HG03039 (cell line): ENCODE measurements around the gene MBOAT7.
"Not testable (repeated sequence)": the region's sequence is repeated elsewhere in the genome, so short reads cannot be mapped to it uniquely, and the experiment has no call there.

ENCODE experiments used
- ATAC-seq: cut with Tn5 transposase; IDR thresholded peaks from one replicate; pipeline ENCODE4 v1.9.1; 2021; ENCODE audit warnings: mild to moderate bottlenecking, moderate library complexity; ENCODE audit not compliant: unreplicated experiment

The MBOAT7 gene

DNA sequence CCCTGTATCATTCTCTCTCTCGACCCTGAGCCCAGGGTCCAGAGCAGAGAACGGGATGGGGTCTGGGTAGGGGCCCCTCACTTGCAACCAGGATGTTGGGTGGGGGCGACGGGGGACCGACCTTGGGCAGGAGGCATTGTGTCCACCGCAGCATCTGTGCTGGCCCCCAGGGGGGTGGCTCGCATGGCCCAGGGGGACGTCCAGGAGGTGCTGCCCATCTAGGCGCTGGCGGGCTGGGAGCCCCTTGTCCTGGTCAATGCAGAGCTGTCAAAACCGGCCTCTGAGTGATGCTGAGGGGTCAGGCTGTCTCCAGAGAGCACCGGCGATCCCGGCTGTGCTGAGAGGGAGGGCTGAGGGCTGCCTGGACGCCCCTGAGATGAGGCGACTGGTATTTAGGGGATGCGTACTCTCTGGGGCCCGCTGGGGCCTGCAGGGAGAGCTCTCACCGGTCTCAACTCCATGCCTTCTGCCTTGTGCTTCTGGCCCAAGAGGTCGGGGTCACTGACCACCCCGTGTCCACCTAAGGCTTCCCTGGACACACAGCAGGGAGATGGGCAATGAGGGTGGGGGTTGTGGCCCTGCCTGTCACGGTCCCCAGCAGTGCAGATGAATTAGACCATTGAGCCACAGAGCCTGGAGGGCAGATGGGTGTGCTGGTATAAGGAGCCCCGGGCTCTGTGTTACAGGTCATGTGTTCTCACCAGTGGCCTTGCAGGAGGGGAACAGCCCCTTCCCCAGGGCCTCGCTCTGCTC lies 19.9 kb upstream of the MBOAT7 start:
- no peak for ATAC-seq

DNA sequence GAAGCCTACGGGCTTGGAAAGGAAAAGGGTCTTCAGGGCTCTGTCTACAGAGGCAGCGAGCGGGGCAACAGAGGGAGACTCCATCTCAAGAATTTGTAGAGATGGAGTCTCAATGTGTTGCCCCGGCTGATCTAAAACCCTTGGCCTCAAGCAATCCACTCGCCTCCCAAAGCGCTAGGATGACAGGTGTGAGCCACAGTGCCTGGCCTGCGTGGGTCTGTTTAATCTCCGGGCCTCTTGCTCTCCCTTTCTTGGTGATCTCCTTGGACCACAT lies 19.3 kb upstream of the MBOAT7 start:
- ATAC-seq, result no peak

DNA sequence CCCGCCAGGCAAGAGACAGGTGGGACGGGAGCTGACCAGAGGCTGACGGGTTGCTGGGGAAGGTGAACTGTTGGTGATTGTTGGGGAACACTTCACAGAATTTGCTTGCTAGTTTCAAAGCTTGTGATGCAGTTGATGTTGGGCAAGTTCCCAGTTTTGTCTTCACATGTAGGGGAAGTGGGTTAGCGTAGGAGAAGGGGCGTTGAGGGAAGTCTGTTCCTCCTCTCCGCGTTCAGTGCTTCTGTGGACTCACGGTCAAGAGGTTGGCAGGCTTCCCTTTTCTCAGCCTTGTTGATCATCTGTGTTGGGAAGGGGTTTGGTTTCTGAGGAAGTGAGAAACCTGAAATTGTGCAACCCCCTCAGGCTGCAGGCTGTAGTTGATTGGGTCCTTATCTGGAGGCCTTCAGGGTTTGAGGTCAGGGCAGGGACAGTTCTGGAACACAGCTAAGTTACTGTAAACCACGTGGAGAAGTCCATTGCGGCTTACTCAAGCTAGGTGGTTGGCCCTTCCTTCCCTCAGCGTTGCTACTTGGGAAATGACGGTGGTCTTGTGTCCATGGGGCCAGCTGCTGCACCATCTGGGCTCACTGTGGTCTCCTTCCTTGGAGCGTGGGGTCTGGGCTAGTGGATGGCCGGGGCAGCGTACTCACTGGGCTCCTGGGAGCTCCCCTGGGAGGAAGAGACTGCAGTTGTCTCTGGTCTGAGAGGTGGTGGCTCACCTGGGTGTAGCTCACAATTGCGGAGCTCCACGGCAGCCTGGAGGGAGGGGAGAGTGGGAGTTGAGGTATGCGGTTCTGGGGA lies 18.8 kb upstream of the MBOAT7 start:
- no peak for ATAC-seq

DNA sequence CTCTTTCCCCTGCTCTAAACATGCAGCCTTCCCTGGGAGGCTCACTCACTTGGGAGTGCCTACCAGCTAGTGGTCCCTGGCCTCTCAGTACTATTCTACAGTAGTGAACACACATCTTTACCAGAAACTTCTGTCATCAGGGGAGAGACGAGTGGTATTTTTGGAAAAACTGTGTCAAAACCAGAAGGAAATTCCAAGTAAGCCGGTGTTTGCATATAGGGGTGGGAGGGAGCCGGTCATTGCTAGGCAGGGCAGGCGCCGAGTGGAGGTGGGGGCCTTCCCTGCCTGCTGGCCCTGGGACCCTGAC lies 18.2 kb upstream of the MBOAT7 start:
- ATAC-seq, result no peak

DNA sequence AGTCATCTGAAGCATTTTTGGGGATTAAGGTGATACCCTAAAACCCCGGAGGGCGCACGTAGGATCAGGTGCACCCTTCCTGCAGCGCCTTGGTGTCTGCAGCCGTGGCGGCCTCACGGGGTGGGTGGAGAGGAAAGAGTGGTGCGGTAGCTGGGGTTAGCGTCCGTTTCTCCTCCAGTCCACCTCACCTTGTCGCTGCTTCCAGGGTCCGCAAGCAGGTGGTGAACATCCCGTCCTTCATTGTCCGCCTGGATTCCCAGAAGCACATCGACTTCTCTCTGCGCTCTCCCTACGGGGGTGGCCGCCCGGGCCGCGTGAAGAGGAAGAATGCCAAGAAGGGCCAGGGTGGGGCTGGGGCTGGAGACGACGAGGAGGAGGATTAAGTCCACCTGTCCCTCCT lies 17.8 kb upstream of the MBOAT7 start:
- not testable (repeated sequence) for ATAC-seq

DNA sequence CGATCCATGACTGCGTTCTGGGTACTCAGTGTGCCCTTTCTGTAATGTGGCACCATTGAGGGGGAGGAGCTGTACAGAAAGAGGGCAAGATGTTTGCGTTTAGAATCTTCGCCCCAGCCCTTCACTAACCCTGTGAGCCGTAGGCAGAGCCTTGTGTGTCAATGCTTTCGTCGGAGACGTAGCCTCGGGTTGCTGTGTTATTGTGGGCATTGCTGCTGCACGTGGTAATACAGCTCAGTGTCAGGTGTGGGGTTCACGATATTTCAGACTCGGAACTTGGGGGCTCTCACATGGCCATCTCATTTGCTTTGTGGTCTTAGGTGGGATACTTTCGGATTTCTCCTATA lies 17.4 kb upstream of the MBOAT7 start:
- ATAC-seq, result no peak

DNA sequence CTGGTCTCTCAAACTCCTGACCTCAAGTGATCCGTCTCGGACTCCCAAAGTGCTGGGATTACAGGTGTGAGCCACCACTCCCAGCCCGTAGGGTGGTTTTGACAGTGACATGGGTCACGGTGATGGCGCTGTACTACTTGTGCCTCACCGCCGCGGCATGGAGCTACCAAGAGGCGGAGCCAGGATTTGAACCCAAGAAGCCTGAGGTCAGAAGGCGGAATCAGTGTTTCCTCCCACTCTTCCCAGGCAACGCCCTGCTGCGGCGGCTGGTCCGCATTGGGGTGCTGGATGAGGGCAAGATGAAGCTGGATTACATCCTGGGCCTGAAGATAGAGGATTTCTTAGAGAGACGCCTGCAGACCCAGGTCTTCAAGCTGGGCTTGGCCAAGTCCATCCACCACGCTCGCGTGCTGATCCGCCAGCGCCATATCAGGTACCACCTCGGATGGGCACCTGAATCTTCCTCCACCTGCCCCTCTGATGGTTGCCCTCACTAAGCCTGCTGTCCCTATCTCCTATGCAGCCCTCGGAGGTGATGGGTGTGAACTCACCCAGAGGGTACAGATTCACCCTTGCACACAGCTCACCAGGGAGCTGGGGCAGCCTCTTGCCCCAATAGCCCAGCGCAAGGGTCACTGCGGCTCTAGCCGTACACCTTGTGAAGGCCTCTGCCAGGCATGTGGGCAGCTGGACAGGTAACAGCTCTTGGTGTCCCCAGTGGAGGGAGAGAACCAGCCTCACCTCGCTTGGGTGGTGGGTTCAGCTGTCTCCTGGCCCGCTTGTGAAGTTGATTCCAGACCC lies 16.9 kb upstream of the MBOAT7 start:
- no peak for ATAC-seq

DNA sequence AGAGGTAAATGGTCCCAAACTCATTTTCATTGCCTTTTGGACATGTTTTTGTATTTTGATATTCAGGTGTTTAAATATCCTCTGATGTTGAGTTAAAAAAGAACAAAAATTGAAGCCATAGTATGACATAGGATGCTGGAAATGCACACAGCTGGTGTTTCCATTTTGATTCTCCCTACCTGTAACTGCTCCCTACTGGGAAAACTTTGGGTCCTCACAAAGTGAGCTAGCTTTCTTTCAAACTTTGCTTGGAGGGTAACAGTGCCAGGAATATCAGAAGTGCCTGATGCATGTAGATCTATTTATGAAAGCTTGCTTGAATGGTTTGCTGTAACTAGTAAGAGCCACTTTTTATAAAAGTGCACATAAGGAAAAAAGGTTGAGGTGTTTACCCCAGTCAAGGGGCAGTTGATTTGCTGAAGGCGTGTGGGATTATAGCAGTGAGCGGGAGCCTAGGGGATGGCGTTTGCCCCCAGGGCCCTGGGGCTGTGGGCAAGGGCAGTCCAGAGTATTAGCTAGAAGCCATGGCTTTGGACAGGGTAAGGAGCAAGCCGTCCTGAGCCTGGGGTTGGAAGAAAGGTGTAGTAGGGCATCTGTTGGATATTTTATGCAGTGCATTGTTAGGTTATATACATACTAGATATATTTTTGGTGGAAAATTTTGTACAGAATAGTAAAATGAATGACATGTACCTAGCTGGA lies 15.5 kb upstream of the MBOAT7 start:
- ATAC-seq, result no peak

DNA sequence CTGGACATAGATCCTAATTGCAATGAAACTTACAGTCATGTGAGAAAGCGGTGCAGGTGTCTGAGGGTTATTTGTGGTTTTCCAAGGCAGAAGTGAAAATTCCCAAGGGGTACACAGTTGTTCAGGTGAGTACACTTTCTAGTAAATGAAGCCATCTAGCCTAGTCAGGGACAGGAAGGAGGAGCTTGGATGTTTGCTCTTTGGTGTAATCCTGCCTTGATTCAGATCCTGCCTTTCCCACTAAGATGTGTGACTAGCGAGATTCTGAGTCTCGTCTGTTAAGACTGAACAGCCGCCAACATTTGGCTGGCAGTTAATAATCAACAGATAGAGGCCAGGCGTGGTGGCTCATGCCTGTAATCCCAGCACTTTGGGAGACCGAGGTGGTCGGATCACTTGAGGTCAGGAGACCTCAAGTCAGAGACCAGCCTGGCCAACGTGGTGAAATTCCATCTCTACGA lies 13.8 kb upstream of the MBOAT7 start:
- no peak for ATAC-seq

DNA sequence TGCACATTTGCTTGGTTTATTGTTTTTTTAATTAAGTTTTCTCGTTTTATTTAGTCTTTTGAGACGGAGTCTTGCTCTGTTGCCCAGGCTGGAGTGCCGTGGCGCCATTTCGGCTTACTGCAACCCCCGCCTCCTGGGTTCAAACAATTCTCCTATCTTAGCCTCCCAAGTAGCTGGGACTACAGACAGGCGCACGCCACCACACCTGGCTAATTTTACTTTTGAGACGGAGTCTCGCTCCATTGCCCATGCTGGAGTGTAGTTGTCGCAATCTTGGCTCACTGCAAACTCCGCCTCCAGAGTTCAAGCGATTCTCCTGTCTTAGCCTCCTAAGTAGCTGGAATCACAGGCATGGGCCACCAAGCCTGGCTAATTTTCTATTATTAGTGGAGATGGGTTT lies 12.6 kb upstream of the MBOAT7 start:
- ATAC-seq, result no peak

DNA sequence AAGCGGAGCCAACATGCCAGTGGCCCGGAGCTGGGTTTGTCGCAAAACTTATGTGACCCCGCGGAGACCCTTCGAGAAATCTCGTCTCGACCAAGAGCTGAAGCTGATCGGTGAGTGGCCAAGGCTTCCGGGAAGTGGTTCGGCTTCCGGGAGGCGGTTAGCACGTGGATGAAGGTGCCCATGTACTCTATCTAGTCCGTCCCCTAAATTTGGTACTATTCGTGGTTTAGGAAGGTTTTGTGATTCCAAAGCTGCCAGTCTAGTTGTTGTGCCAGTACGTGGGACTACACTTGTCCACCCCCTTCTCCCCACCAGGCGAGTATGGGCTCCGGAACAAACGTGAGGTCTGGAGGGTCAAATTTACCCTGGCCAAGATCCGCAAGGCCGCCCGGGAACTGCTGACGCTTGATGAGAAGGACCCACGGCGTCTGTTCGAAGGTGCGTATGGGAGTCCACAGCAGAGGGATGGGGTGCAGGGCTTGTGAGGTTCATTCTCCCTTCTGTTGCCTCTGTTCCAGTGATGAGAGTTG lies 11.9 kb upstream of the MBOAT7 start:
- ATAC-seq, result no peak

DNA sequence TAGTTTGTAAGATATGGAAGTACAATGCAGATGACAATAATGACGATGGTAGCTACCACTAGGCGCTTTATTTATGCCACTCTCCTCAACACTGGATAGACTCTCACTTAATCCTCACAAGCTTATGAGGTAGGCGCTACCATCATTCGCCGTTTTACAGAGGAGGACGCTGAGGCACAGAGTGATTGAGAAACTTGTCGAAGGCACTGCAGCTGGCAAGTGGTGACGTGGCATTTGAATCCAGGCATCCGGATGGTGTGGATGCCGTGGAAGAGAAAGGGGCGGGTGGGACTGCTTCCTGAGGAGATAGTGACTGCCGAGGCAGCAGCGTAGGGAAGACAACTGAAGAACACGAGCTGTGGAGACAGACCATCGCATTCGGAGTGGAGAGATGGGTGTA lies 10.0 kb upstream of the MBOAT7 start:
- no peak for ATAC-seq

DNA sequence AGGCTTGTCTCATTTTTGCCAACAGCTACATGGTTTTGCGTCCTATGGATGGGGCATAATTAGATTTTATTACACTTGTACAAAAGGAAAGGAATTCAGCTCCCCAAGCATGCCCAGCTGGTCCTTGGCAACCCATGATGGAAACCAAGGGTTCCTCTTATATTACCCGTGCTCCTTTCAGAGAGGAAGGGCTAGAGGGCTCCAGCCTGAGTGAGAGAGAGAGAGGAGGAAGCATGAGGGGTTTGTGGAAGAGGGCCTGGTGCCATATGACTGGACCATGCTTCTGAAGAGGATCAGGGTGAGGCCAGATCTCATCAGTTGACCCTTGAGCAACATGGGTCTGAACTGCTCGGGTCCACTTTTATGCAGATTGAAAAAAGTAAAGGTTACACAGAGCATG lies 7.7 kb upstream of the MBOAT7 start:
- ATAC-seq, result no peak

DNA sequence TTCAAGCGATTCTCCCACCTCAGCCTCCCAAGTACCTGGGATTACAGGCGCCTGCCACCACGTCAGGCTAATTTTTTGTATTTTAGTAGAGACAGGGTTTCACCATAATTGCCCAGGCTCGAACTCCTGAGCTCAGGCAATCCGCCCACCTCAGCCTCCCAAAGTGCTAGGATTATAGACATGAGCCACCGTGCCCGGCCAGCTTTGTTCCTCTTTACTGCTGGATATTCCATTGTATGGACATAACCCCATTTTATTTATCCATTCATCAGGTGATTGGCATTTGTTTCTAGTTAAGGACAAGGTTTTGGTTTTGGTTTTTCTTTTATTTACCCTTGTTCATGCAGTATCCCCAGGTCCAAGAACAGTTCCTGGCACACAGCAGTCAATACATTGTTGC lies 7.2 kb upstream of the MBOAT7 start:
- ATAC-seq, result no peak

DNA sequence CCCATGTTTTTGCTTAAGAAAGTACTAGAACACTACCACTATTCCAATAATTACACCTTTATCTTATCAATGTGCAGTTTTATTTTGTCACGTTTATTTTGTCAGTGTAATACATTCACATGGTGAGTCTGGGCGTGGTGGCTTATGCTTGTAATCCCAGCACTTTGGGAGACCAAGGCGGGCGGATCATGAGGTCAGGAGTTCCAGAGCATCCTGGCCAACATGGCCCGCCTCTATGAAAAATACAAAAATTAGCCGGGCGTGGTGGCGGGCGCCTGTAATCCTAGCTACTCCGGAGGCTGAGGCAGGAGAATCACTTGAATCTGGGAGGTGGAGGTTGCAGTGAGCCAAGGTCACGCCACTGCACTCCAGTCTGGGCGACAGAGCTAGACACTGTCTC lies 5.1 kb upstream of the MBOAT7 start:
- ATAC-seq, result not testable (repeated sequence)

DNA sequence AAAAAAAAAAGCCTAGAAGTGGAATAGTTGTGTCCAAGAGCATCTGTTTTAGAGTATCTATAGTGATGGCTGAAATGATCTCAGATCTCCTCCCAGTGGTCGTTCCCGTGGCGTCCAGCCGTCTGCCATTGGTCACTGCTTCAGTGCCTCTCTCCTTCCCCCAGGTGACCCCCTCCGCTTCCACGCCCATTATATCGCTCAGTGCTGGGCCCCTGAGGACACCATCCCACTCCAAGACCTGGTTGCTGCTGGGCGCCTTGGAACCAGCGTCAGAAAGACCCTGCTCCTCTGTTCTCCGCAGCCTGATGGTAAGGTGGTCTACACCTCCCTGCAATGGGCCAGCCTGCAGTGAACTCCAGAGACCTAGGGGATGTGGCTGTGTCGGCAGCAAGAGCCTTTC lies 3.6 kb upstream of the MBOAT7 start:
- no peak for ATAC-seq

DNA sequence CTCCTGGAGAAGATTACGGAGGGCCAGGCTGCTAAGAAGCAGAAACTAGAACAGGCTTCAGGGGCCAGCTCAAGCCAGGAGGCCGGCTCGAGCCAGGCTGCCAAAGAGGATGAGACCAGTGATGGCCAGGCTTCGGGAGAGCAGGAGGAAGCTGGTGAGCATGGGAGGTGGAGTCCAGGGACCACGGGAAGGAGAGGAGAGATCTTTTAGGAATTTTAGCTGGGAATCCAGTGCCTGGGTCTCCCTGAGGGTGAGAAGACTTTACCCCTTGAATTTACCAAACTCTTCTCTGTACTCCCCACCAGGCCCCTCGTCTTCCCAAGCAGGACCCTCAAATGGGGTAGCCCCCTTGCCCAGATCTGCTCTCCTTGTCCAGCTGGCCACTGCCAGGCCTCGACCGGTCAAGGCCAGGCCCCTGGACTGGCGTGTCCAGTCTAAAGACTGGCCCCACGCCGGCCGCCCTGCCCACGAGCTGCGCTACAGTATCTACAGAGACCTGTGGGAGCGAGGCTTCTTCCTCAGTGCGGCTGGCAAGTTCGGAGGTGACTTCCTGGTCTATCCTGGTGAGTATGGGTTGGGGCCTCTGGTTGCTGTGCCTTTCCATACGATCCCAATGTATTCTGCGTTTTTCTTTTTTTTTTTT lies 2.6 kb upstream of the MBOAT7 start:
- ATAC-seq, result no peak

DNA sequence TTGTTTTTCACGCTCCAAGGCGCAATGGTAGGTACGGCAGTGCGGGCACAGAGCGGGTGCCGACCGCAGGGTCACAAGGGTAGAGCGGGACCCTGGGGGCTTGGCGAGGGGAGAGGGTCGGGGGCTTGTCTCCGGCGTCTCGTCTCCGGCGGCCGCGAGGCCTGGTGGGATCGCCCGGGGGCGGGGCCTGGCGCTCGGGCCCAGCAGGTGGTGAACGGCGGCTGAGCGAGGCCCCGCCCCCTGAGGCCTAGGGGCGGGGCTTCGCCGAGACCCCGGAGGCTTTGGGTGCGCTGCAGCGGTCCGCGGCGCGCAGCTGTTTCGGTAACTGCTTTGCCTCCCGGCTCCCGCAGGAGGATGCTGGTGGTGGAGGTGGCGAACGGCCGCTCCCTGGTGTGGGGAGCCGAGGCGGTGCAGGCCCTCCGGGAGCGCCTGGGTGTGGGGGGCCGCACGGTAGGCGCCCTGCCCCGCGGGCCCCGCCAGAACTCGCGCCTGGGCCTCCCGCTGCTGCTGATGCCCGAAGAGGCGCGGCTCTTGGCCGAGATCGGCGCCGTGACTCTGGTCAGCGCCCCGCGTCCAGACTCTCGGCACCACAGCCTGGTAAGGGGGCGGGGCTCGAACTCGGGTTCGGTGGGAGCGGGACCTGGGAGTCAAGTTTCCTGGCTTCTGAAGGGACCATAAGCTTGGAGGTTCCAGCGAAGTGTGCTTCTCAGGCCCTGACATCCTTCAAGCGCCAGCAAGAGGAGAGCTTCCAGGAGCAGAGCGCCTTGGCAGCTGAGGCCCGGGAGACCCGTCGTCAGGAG lies 1.8 kb upstream of the MBOAT7 start, which contains the start of gene TSEN34:
Gene TSEN34, plus strand, starts transcription at position 298 of the 800 bp plus-strand sequence. Its CDS starts 57 bp downstream, at position 355.
- peak; percentile 16 for ATAC-seq

DNA sequence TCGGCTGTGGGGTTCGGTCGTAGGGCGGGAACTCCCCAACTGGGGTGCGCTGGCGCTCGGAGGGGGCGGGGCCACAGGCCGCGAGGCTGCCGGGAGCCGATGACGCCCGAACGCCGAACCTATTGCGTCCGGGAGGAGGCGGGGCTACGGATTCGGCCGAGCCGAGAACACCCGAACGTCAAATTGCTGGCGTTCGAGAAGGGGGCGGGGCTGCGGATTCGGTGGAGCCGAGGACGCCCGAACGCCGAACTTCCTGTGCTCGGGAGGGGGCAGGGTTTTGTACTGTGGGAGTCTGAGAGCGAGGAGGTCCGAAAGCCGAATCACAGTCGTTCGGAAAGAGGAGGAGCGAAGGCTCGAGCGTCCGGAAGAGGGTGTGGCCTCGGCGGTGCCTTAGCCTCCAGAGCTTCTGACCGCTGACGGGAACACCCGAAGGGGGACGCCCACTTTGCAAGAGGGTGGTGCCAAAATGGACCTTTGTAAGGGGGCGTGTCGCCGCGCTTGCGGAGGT lies 1.2 kb upstream of the MBOAT7 start:
- peak; percentile 37 for ATAC-seq
